KMS-11 (cell line): Measurements from ENCODE around the gene CBLB.

ENCODE experiments used
- H2AFZ ChIP-seq: fragments of 200-600 bp; sonication (generic); 2 replicates; pipeline ENCODE4 v1.6.1; 2016; ENCODE audit warnings: antibody characterized with exemption, mixed run types, low read depth
- H3K27ac ChIP-seq: fragments of 200-600 bp; sonication (generic); 2 replicates; pipeline ENCODE4 v1.6.1; 2016; ENCODE audit warnings: mild to moderate bottlenecking, mixed run types
- H3K27me3 ChIP-seq: fragments of 200-600 bp; sonication (generic); 2 replicates; pipeline ENCODE4 v1.6.1; 2017; ENCODE audit warnings: mild to moderate bottlenecking, low read depth, mixed run types, moderate library complexity; ENCODE audit not compliant: insufficient read depth
- H3K36me3 ChIP-seq: fragments of 200-600 bp; sonication (generic); 2 replicates; pipeline ENCODE4 v1.6.1; 2017; ENCODE audit warnings: mild to moderate bottlenecking, mixed run types; ENCODE audit not compliant: insufficient read depth
- H3K4me1 ChIP-seq: fragments of 200-600 bp; sonication (generic); 2 replicates; pipeline ENCODE4 v1.6.1; 2016; ENCODE audit warnings: mild to moderate bottlenecking, low read depth, mixed run types; ENCODE audit not compliant: poor library complexity, severe bottlenecking
- H3K4me2 ChIP-seq: fragments of 200-600 bp; sonication (generic); 2 replicates; pipeline ENCODE4 v1.7.0; 2016; ENCODE audit warnings: mild to moderate bottlenecking, mixed run types
- H3K4me3 ChIP-seq: fragments of 200-600 bp; sonication (generic); IDR thresholded peaks from 2 replicates; pipeline ENCODE4 v1.6.1; 2017; ENCODE audit warnings: low read depth, low read length, mixed read lengths; ENCODE audit not compliant: insufficient read depth
- H3K79me2 ChIP-seq: fragments of 200-600 bp; sonication (generic); 2 replicates; pipeline ENCODE4 v1.6.1; 2016; ENCODE audit warnings: low read depth, mixed run types; ENCODE audit not compliant: insufficient read depth
- H3K9ac ChIP-seq: fragments of 200-600 bp; sonication (generic); 2 replicates; pipeline ENCODE4 v1.6.1; 2016; ENCODE audit warnings: mild to moderate bottlenecking, mixed run types
- H4K20me1 ChIP-seq: fragments of 200-600 bp; sonication (generic); 2 replicates; pipeline ENCODE4 v1.6.1; 2016; ENCODE audit warnings: mild to moderate bottlenecking, mixed run types; ENCODE audit not compliant: insufficient read depth
- TF ChIP-seq, protein P1 (sequence below): fragments of 200-600 bp; sonication (generic); conservative IDR thresholded peaks from 2 replicates; pipeline ENCODE4 v1.6.1; 2017; ENCODE audit warnings: low read depth, mild to moderate bottlenecking, antibody characterized with exemption, low read length, moderate library complexity, mixed read lengths

The CBLB gene

GRCh38 chr3:105832644-105833043 is 36.2 kb downstream of the CBLB start:
- H4K20me1 ChIP-seq = no peaks in the 10 kb centered on the region
- no peak overlapping the region for H3K4me3 ChIP-seq
- H3K27me3 ChIP-seq = no peaks in the 10 kb centered on the region
- H3K4me1 ChIP-seq = no peaks in the 10 kb centered on the region
- TF ChIP-seq, protein P1, sequence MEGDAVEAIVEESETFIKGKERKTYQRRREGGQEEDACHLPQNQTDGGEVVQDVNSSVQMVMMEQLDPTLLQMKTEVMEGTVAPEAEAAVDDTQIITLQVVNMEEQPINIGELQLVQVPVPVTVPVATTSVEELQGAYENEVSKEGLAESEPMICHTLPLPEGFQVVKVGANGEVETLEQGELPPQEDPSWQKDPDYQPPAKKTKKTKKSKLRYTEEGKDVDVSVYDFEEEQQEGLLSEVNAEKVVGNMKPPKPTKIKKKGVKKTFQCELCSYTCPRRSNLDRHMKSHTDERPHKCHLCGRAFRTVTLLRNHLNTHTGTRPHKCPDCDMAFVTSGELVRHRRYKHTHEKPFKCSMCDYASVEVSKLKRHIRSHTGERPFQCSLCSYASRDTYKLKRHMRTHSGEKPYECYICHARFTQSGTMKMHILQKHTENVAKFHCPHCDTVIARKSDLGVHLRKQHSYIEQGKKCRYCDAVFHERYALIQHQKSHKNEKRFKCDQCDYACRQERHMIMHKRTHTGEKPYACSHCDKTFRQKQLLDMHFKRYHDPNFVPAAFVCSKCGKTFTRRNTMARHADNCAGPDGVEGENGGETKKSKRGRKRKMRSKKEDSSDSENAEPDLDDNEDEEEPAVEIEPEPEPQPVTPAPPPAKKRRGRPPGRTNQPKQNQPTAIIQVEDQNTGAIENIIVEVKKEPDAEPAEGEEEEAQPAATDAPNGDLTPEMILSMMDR = no peak
- no peak overlapping the region for H2AFZ ChIP-seq
- no peak overlapping the region for H3K27ac ChIP-seq
- no peak overlapping the region for H3K9ac ChIP-seq
- H3K79me2 ChIP-seq = no peaks in the 10 kb centered on the region
- H3K4me2 ChIP-seq = no peak overlapping the region
- H3K36me3 ChIP-seq = no peaks in the 10 kb centered on the region

DNA sequence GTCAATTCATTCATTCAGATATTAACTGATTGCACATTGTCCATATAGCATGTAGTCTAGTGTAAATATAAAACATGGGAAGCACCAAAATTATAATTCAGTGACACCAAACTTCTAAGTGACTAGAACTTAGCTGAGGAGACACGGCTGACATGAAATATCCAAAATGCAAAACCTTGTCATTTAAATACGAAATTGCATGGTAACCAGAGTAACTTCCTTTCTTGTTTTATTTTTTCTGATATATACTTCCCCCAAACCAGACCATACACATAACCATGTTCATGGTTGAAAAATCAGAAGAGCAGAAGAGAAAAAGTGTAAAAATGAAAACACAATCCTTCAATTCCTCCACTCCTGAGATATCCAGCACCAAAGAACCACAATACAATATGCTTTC is 38.0 kb downstream of the CBLB start:
- Histone ChIP-seq H3K4me3 (no peak overlapping the region), H3K27ac (no peak overlapping the region), H3K36me3 (no peaks in the 10 kb centered on the region), H3K79me2 (no peaks in the 10 kb centered on the region), H4K20me1 (no peaks in the 10 kb centered on the region), H3K9ac (no peak overlapping the region), H3K27me3 (no peaks in the 10 kb centered on the region), H2AFZ (no peak overlapping the region), H3K4me2 (no peak overlapping the region), H3K4me1 (no peaks in the 10 kb centered on the region)
- TF ChIP-seq, protein P1 = no peak

- Histone ChIP-seq H3K79me2 (no peaks in the 10 kb centered on the region), H2AFZ (no peak overlapping the region), H3K27me3 (no peaks in the 10 kb centered on the region), H4K20me1 (no peaks in the 10 kb centered on the region), H3K4me2 (no peak overlapping the region), H3K4me3 (no peak overlapping the region), H3K9ac (no peak overlapping the region), H3K36me3 (no peaks in the 10 kb centered on the region), H3K27ac (no peak overlapping the region), H3K4me1 (no peaks in the 10 kb centered on the region)
- TF ChIP-seq, protein P1 = no peak
Measured at GRCh38 chr3:105829871-105830622, 38.8 kb downstream of the CBLB start.

DNA sequence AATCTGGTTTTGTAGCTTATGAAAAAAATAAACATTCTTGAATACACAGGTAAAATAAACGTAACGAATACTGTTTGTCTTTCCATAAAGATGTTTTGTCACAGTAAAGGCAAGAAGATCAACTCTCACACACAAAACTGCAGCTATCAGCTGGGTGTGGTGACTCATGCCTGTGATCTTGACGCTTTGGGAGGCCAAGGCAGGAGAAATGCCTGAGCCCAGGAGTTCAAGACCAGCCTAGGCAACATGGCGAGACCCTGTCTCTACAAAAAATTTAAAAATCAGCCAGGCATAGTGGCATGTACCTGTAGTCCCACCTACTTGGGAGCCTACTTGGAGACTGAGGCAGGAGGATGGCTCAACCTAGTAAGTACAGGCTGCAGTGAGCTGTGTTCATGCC is 39.6 kb downstream of the CBLB start:
- Histone ChIP-seq H3K4me3 (no peak overlapping the region), H3K27ac (no peak overlapping the region), H4K20me1 (no peaks in the 10 kb centered on the region), H3K9ac (no peak overlapping the region), H3K4me1 (no peaks in the 10 kb centered on the region), H3K79me2 (no peaks in the 10 kb centered on the region), H3K4me2 (no peak overlapping the region), H3K27me3 (no peaks in the 10 kb centered on the region), H3K36me3 (no peaks in the 10 kb centered on the region), H2AFZ (no peak overlapping the region)
- TF ChIP-seq, protein P1 = no peak
